GM19193 (cell line): ENCODE measurements around the gene SLC5A10.

Experiments
- POLR2A ChIP-seq: IDR thresholded peaks from 4 replicates; pipeline ENCODE4 v1.6.1; 2011; ENCODE audit not compliant: insufficient read depth, insufficient read length; ENCODE audit errors: extremely low read depth

SLC5A10 gene

GRCh38 chr17:19010729-19011505 lies 59.0 kb downstream of the SLC5A10 start:
- no peak for TF ChIP-seq POLR2A

- no peak for TF ChIP-seq POLR2A
Measured at GRCh38 chr17:19011581-19011980, 59.6 kb downstream of the SLC5A10 start.

GRCh38 chr17:19012171-19013080 lies 60.5 kb downstream of the SLC5A10 start:
- no peak for TF ChIP-seq POLR2A

- TF ChIP-seq POLR2A = no peak
Measured at GRCh38 chr17:19013226-19013625, 61.3 kb downstream of the SLC5A10 start.

GRCh38 chr17:19013806-19014627 lies 62.1 kb downstream of the SLC5A10 start:
- TF ChIP-seq POLR2A = no peak

GRCh38 chr17:19014628-19015215 lies 62.8 kb downstream of the SLC5A10 start:
- TF ChIP-seq POLR2A = no peak

GRCh38 chr17:19015428-19015827 lies 63.5 kb downstream of the SLC5A10 start:
- TF ChIP-seq POLR2A = no peak

GRCh38 chr17:19016297-19016696 lies 64.3 kb downstream of the SLC5A10 start:
- no peak for TF ChIP-seq POLR2A

GRCh38 chr17:19016881-19017280 lies 64.9 kb downstream of the SLC5A10 start:
- no peak for TF ChIP-seq POLR2A

- no peak for TF ChIP-seq POLR2A
Measured at GRCh38 chr17:19017401-19017800, 65.4 kb downstream of the SLC5A10 start.

GRCh38 chr17:19017804-19018599 lies 66.0 kb downstream of the SLC5A10 start:
- TF ChIP-seq POLR2A = peak; percentile 23

- TF ChIP-seq POLR2A = no peak
Measured at GRCh38 chr17:19018600-19018950, 66.6 kb downstream of the SLC5A10 start.

GRCh38 chr17:19019041-19019941 lies 67.3 kb downstream of the SLC5A10 start:
- peak; percentile 49 for TF ChIP-seq POLR2A

- no peak for TF ChIP-seq POLR2A
Measured at GRCh38 chr17:19020016-19020415, 68.1 kb downstream of the SLC5A10 start.
